Osteoblast (primary cell): ENCODE measurements around the gene RTP3. TPM values are rescaled to one million over a fixed set of nuclear protein-coding genes. Genes with fewer than 3 reads are reported as not detected.
A peak's percentile ranks its signal among the peaks of the same experiment; 100 is the strongest.

ENCODE experiments used
- DNase-seq: peaks from one replicate; pipeline ENCODE4 v3.0.0; 2011; ENCODE audit warnings: low spot score, mixed read lengths; ENCODE audit not compliant: insufficient read length; ENCODE audit errors: missing footprints
- H2AFZ ChIP-seq: 2 replicates; pipeline ENCODE4 v1.6.0; 2011; ENCODE audit warnings: mild to moderate bottlenecking, low read length
- H3K27ac ChIP-seq: 2 replicates; pipeline ENCODE4 v1.5.1; 2011; ENCODE audit warnings: mild to moderate bottlenecking, low read depth, low read length, moderate library complexity
- H3K27me3 ChIP-seq: 2 replicates; pipeline ENCODE4 v1.6.0; 2012; ENCODE audit warnings: mild to moderate bottlenecking, control low read depth, inconsistent platforms, low read length, moderate library complexity; ENCODE audit not compliant: insufficient read depth
- H3K36me3 ChIP-seq: 2 replicates; pipeline ENCODE4 v1.5.1; 2011; ENCODE audit warnings: mild to moderate bottlenecking, low read length, control low read depth, moderate library complexity; ENCODE audit not compliant: insufficient read depth
- H3K4me1 ChIP-seq: 2 replicates; pipeline ENCODE4 v1.5.1; 2011; ENCODE audit warnings: mild to moderate bottlenecking, low read length, control low read depth, moderate library complexity; ENCODE audit not compliant: insufficient read depth
- H3K4me2 ChIP-seq: 2 replicates; pipeline ENCODE4 v1.6.0; 2011; ENCODE audit warnings: mild to moderate bottlenecking, low read length; ENCODE audit not compliant: insufficient read depth
- H3K4me3 ChIP-seq: fragments of 200-600 bp; sonication (generic); 3 replicates; pipeline ENCODE4 v1.5.1; 2012; ENCODE audit warnings: mild to moderate bottlenecking, low read length, inconsistent platforms; ENCODE audit not compliant: insufficient read depth
- H3K79me2 ChIP-seq: 2 replicates; pipeline ENCODE4 v1.6.0; 2012; ENCODE audit warnings: mild to moderate bottlenecking, low read length, control low read depth, inconsistent platforms; ENCODE audit not compliant: insufficient read depth
- H3K9me3 ChIP-seq: 2 replicates; pipeline ENCODE4 v1.5.1; 2011; ENCODE audit warnings: low read depth, low read length, control low read depth
- H4K20me1 ChIP-seq: 2 replicates; pipeline ENCODE4 v1.6.0; 2012; ENCODE audit warnings: mild to moderate bottlenecking, low read length, control low read depth; ENCODE audit not compliant: insufficient read depth
- CTCF ChIP-seq: IDR thresholded peaks from 2 replicates; pipeline ENCODE4 v1.5.1; 2011; ENCODE audit warnings: mild to moderate bottlenecking, low read depth, low read length, moderate library complexity; ENCODE audit errors: extremely low read depth
- total RNA-seq: library from RNA; depleted of rRNA; stranded (reverse); fragments of >200 nt; gene quantifications from 2 replicates; pipeline ENCODE4 v1.2.3, GENCODE V29; 2012

RTP3 gene
- total RNA-seq, 1 donor: not detected

DNA sequence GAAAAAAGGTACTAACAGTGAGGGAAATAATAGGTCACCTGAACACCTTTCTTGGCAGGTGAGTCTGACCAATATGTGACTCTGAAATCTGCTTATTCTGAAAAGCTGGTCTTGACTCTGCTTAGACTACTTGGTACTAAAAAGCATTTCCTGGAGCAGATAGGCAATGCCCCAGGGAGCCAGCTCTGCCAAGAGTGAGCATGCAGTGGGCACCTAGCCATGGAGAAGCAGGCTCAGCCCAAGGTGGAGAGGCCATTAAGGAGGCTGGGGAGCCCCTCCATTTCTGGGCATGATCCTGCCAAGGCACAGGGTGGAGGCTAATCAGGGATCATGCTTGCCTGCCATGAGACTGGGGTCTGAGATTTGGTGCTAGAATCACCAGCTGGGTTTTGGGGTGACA is 31.5 kb upstream of the RTP3 start:
- no peak overlapping the region for H3K27ac ChIP-seq
- no peak overlapping the region for H2AFZ ChIP-seq
- H3K4me3 ChIP-seq: no peak overlapping the region
- H3K79me2 ChIP-seq: no peaks in the 10 kb centered on the region
- H3K27me3 ChIP-seq: peaks cover 47% of the 10 kb centered on the region
- H3K36me3 ChIP-seq: no peaks in the 10 kb centered on the region
- H3K4me2 ChIP-seq: no peak overlapping the region
- H3K4me1 ChIP-seq: no peaks in the 10 kb centered on the region
- no peak for TF ChIP-seq CTCF
- no peaks in the 10 kb centered on the region for H4K20me1 ChIP-seq
- no peaks in the 10 kb centered on the region for H3K9me3 ChIP-seq
- DNase-seq: peak; percentile 83

GRCh38 chr3:46466871-46467403 is 30.8 kb upstream of the RTP3 start:
- Histone ChIP-seq H4K20me1 (no peaks in the 10 kb centered on the region), H3K79me2 (no peaks in the 10 kb centered on the region), H3K4me1 (no peaks in the 10 kb centered on the region), H3K27ac (no peak overlapping the region), H3K9me3 (no peaks in the 10 kb centered on the region), H3K4me2 (no peak overlapping the region), H3K4me3 (no peak overlapping the region), H2AFZ (no peak overlapping the region), H3K36me3 (no peaks in the 10 kb centered on the region), H3K27me3 (peaks cover 54% of the 10 kb centered on the region)
- TF ChIP-seq CTCF: no peak
- DNase-seq: no peak

- Histone ChIP-seq H3K27me3 (peaks cover 60% of the 10 kb centered on the region), H3K36me3 (no peaks in the 10 kb centered on the region), H2AFZ (no peak overlapping the region), H4K20me1 (no peaks in the 10 kb centered on the region), H3K9me3 (no peaks in the 10 kb centered on the region), H3K4me2 (no peak overlapping the region), H3K4me1 (no peaks in the 10 kb centered on the region), H3K4me3 (no peak overlapping the region), H3K79me2 (no peaks in the 10 kb centered on the region), H3K27ac (no peak overlapping the region)
- no peak for TF ChIP-seq CTCF
- DNase-seq: no peak
Measured at GRCh38 chr3:46467562-46467961, 30.2 kb upstream of the RTP3 start.

- Histone ChIP-seq H2AFZ (no peak overlapping the region), H3K79me2 (no peaks in the 10 kb centered on the region), H3K9me3 (no peaks in the 10 kb centered on the region), H3K27me3 (peaks cover 54% of the 10 kb centered on the region), H3K4me3 (no peak overlapping the region), H3K27ac (no peak overlapping the region), H4K20me1 (no peaks in the 10 kb centered on the region), H3K4me1 (no peaks in the 10 kb centered on the region), H3K36me3 (no peaks in the 10 kb centered on the region), H3K4me2 (no peak overlapping the region)
- no peak for DNase-seq
- TF ChIP-seq CTCF: no peak
Measured at GRCh38 chr3:46468753-46469600, 28.8 kb upstream of the RTP3 start.
